HG02981 (cell line): ENCODE data around the gene GDF7.

Experiments
- ATAC-seq: cut with Tn5 transposase; IDR thresholded peaks from one replicate; pipeline ENCODE4 v1.9.1; 2021; ENCODE audit warnings: mild to moderate bottlenecking, moderate library complexity; ENCODE audit not compliant: unreplicated experiment

GDF7 gene

GRCh38 chr2:20666304-20667150 is at the start of gene GDF7:
Gene GDF7 (plus strand): TSS chr2:20667144. CDS start chr2:20667240, 96 bp downstream.
- ATAC-seq = no peak

DNA sequence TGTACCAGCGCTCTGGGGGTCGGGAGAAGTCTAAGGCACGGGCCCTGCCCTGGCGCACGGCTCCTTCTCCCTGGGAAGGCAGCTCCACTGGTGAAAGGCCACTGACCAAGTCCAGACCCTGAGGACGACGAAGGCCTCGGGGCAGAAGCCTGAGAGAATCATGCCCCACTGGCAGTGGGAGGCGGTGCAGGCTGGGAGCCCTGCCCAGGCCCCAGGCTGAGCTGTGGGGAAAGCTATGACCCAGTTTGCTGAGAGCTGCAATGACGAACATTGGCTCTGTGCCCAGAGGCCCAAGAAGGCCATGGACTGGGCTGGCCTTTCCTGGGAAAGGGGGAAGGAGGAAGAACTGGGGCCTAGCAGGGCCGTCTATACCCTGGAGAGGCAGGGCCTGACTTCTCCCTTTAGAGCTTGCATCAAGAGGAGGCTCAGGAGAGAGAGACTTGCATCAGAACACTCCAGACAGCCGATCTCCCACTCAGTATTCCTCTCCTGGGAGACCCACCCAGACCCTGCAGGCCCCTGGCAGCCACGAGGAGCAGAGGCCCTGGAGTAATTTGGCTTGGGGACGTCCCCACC is 49.0 kb upstream of the GDF7 start:
- ATAC-seq = no peak

DNA sequence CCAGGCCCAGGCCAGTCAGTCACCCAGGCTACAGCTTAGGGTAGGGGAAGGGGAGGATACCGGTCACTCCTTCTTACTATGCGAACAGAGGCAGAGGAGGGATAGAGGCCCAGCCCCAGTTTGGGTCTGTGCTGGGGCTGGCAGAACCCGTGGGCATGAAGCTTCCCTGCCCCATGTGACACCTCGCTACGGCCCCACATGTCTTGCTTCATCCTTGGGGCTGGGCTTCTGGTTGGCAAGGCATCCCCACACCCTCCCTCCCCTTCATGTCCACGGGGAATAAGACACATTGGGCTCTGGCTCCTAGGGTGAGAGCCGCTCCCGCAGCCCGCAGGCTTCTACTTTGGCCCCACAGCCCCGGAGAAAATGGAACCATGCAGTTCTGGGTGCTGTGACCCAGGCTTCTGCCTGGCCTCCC is 48.5 kb upstream of the GDF7 start:
- ATAC-seq = no peak

- ATAC-seq = no peak
Measured at GRCh38 chr2:20618886-20619521, 47.9 kb upstream of the GDF7 start.

DNA sequence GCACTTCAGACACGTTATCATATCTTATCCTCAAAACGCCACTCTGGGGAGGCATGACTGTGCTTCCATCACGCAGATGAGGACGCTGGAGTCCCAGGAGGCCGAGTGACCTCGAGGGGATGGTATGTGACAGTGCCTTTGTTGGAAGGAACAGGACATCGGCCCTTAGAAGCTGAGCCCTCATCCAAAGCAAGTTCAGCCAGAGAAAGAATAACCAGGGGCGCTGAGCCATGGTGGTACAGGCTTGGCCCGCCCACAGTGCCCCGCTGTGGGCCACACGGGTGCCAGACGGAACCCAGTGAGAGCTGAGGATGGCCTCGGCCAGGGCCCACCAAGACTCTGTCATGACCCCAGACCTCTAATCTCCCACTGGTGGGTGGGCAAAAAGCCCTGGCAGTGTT is 47.3 kb upstream of the GDF7 start:
- ATAC-seq = no peak

GRCh38 chr2:20620271-20620681 is 46.7 kb upstream of the GDF7 start:
- no peak for ATAC-seq

GRCh38 chr2:20620696-20621365 is 46.1 kb upstream of the GDF7 start:
- no peak for ATAC-seq

DNA sequence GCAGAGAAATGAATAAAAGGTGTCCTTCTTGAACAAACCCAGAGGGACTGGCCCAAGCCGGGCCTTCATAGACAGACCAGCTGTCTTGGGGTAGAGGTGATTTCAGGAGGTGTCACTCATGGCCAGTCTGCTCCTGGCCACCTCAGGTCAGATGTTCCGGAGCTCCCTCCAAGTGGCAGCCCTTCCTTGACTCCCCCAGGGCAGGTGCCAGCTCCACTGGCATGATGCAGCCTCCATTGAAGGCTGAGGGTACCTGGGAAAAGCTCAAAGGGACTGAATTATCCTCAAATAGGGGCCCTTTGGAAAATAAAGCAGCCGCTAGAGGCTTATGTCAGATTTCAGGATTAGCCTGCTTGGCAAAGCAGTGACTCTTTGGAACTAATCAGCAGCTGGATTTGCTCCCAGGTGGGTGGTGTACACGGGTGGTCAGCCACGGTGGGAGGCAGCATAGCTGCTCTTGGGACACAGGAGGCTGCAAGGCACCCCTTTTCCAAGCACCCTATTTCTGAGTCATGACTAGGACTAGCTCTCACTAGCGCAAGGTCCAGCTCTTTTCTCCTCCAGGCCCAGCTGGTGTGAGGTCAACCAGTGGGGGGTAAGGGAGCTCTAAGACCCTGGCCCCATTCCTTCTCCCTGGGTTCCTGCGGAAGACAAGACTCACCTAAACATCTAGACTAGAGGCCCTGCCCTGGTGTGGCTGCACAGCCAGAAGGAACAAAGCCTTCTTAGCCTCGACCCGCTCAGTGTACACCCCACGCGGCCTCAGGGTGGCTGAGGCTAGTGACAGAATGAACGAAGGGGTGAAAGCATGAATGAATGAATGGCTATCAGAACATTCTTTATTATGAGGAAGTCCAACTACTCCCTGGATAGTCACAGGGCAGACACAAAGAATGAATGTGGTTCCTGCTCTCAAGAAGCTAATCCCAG is 45.3 kb upstream of the GDF7 start:
- ATAC-seq = no peak

DNA sequence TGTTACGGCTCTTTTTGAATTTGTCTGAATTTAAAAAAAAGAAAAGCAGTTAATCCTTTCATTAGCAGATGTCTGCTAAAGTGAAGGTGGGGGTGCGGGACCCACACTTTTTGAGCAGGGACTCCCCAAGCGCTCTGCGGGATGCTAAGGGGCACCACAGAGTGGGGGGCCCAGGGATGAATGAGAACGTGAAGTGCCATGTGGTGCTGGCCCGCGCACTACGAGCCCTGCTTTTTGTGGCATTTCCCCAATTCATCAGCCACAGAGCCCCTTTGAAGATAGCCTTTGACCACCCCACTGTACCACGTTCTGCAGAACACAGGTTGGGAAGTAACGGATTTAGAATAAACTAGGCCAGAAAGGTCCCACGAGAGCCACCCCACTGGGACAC is 44.7 kb upstream of the GDF7 start:
- ATAC-seq = no peak

GRCh38 chr2:20622731-20623130 is 44.2 kb upstream of the GDF7 start:
- no peak for ATAC-seq

DNA sequence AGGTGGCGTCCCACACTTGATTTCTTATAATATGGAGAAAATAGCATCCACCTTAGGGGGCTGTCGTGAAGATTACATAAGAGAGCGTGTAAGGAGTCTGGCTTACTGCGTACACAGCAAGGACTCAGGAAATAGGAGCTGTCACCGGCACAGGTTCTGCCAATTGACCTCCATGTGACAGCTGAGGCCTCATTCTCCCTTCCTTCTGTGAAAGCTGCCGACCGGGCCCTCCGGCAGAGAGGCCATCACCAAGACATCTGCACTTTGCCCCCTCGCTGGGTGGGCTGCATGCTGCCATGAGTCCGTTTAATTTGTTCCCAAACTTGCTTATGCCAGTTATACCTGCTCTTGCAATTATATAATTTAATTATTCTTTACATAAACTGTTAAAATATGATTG is 43.7 kb upstream of the GDF7 start:
- ATAC-seq = no peak

DNA sequence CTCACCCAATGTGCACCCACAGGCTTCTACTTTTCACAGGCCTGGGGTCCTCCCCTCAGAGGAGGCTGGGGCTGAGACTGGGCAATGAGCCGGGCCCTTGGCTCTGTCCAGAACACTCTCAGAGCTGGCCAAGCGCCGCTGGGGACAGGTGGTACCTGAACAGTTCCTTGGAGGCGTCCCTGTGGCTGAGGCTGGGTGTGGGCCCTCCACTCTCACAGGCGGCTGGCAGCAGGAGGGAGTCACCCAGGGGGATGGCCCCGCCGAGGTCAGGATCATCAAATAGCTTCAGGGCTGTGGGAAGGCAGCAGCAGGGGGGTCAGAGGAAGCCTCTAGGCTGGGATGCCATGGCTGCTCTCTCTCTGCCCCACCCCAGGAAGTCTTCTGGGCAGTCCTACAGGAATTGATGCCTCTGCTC is 43.2 kb upstream of the GDF7 start:
- ATAC-seq = no peak

DNA sequence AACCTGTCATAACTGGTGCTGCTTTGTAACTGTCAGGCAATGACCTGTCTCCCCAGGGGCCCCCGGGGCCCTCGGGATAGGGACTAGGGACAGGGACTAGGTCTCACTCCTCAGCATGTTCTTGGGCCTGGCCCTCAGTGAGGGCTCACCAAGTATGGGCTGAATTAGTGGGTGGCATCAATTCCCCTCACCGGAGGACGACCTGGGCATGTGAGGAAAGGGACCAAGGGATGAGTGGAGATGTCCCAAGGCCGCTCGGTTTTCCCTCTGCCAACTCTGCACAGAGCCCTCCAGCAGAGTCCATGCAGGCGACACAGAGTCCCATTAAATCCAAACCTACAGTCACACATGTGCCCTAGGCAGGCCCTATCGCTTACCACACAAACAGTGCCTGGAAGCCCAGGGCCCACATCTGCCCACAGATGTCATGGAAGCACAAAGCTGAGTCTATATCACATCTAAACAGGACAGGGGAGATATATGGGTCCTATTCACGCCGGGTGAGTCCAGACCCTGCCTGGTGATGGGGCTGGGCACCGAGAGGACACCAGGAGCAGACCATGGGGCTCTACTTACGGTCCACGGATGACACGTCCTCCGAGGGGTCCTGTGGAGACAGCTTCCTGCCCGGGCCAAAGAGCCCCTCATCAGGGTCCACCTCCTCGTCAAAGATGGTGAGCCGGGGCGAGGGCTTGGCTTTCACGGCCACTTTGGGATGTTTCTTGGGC is 42.6 kb upstream of the GDF7 start:
- ATAC-seq = no peak

DNA sequence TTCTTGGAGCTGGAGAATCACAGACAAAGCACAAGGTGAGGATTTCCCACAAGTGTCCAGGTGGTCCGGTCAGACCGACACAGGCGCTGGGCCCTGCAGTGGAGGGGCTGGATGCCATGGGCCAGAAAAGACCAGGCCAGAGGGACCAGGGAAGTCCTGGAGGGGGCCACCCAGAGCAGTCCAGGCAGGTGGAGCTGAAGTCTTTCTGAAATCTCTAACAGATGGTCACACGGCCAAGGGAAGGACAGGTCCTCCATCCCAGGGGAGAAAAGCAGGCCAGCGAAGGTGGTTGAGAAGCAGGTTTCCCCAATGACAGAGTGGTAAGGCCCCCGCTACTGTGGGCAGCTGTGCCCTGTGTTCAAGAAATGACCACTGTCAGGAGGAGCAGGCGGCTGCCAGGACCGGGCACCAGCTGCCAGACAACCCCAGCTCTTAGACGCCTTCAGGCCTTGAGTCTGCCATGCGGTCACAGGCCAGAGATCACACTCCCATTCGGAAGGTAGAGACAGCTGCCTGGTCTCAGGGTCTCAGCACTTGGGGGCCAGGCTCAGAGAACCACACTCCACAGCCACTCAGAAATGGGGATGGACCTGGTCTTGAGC is 42.0 kb upstream of the GDF7 start:
- no peak for ATAC-seq

- ATAC-seq = no peak
Measured at GRCh38 chr2:20625491-20626391, 41.2 kb upstream of the GDF7 start.

- no peak for ATAC-seq
Measured at GRCh38 chr2:20626392-20626697, 40.6 kb upstream of the GDF7 start.

- no peak for ATAC-seq
Measured at GRCh38 chr2:20626698-20627513, 40.0 kb upstream of the GDF7 start.
